ENCODE measurements around the gene TFDP2.
"Not testable (repeated sequence)": the region's sequence is repeated elsewhere in the genome, so short reads cannot be mapped to it uniquely, and the experiment has no call there.

Gene TFDP2

GRCh38 chr3:141928631-141929270 is 220.6 kb downstream of the TFDP2 start:
- DNase-seq (ENCODE audit: low spot score) = no peak

- no peak for DNase-seq (ENCODE audit: low spot score)
Measured at GRCh38 chr3:141926929-141927328, 222.4 kb downstream of the TFDP2 start.

- DNase-seq (ENCODE audit: low spot score) = not testable (repeated sequence)
Measured at GRCh38 chr3:141925677-141926076, 223.7 kb downstream of the TFDP2 start.

- no peak for DNase-seq (ENCODE audit: low spot score)
Measured at GRCh38 chr3:141921316-141921715, 228.0 kb downstream of the TFDP2 start.

GRCh38 chr3:141920701-141921100 is 228.6 kb downstream of the TFDP2 start:
- DNase-seq (ENCODE audit: low spot score) = no peak

GRCh38 chr3:141915766-141916165 is 233.6 kb downstream of the TFDP2 start:
- no peak for DNase-seq (ENCODE audit: low spot score)

GRCh38 chr3:141915016-141915415 is 234.3 kb downstream of the TFDP2 start:
- DNase-seq (ENCODE audit: low spot score) = no peak

GRCh38 chr3:141914311-141914710 is 235.0 kb downstream of the TFDP2 start:
- no peak for DNase-seq (ENCODE audit: low spot score)

GRCh38 chr3:141913150-141913811 is 236.1 kb downstream of the TFDP2 start:
- DNase-seq (ENCODE audit: low spot score) = peak; percentile 55

GRCh38 chr3:141909986-141910385 is 239.4 kb downstream of the TFDP2 start:
- DNase-seq (ENCODE audit: low spot score) = not testable (repeated sequence)

- no peak for DNase-seq (ENCODE audit: low spot score)
Measured at GRCh38 chr3:141909408-141909807, 239.9 kb downstream of the TFDP2 start.

- DNase-seq (ENCODE audit: low spot score) = no peak
Measured at GRCh38 chr3:141905129-141905528, 244.2 kb downstream of the TFDP2 start.

- no peak for DNase-seq (ENCODE audit: low spot score)
Measured at GRCh38 chr3:141904203-141904602, 245.1 kb downstream of the TFDP2 start.

GRCh38 chr3:141901914-141902313 is 247.4 kb downstream of the TFDP2 start:
- DNase-seq (ENCODE audit: low spot score) = no peak

- DNase-seq (ENCODE audit: low spot score) = no peak
Measured at GRCh38 chr3:141900343-141900742, 249.0 kb downstream of the TFDP2 start.

- DNase-seq (ENCODE audit: low spot score) = no peak
Measured at GRCh38 chr3:141898908-141899307, 250.4 kb downstream of the TFDP2 start.

GRCh38 chr3:141895731-141896130 is 253.6 kb downstream of the TFDP2 start:
- no peak for DNase-seq (ENCODE audit: low spot score)

GRCh38 chr3:141894524-141895176 is 254.7 kb downstream of the TFDP2 start:
- DNase-seq (ENCODE audit: low spot score) = no peak

Measured in cerebellar cortex (tissue), 1 donor.